HG03469 (cell line): ENCODE data around the gene CACNB1.

Source experiments
- ATAC-seq: cut with Tn5 transposase; IDR thresholded peaks from one replicate; pipeline ENCODE4 v1.9.1; 2021; ENCODE audit warnings: mild to moderate bottlenecking, moderate library complexity, moderate number of reproducible peaks; ENCODE audit not compliant: unreplicated experiment

The CACNB1 gene

DNA sequence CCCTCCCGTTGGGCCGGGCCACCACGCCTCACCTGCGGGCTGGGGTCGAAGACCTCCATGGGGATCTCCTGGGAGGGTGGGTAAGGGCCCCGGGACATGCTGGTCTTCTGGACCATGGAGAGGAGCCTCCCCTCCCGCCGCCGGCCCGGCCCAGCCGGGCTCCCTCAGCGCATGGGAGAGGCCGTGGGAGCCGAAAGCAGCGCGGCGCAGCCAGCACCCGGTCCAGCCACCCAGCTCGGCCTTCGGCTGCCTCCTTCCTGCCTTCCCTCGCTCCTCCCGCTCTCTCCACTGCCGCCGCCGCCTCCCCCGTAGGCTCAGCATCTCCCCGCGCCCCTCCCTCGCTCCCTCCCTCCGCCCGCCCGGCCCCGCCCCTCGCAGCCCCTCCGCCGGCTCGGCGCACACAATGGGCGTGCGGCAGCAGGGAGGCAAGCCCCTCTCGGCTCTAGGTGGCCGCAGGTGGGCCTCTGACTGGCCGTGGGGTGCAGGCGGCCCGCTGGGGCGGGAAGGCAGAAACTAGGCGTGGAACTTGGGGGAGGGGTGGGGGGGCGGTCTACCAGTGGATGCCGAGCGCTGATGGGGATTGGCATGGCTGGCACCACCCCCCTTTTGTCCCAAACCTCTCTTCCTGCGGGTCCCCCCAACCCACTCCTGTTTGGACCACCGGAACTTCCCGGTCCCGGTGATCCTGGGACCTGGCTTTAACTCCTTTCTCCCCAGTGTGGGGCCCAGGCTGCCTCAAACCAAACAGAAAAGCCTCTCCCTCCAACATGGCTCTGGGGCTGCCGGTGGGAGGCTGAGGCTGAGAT, at the start of gene CACNB1:
CACNB1 (minus strand) TSS at position 290 of the 806 bp plus-strand sequence; CDS start at position 116, 174 bp downstream.
- ATAC-seq: no peak

DNA sequence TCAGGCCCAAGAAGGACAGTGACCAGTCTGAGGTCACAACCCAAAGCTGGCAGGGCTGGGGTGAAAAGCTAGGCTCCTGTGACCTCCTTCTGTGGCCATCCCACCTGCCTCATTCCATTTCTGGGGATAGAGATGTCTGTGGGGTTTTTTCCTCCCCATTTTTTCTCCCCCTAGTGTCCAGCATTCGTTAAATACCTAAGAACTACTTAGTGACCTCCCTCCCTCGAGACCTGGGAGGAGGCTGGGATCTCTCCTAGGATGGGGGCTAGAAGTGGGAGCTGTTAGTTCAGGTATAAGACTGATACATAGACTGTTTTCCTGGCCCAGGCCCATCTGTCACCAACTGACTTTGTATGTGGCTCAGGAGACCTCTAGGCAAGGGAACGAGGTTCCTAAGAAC, 48.8 kb upstream of the CACNB1 start:
- ATAC-seq: no peak

DNA sequence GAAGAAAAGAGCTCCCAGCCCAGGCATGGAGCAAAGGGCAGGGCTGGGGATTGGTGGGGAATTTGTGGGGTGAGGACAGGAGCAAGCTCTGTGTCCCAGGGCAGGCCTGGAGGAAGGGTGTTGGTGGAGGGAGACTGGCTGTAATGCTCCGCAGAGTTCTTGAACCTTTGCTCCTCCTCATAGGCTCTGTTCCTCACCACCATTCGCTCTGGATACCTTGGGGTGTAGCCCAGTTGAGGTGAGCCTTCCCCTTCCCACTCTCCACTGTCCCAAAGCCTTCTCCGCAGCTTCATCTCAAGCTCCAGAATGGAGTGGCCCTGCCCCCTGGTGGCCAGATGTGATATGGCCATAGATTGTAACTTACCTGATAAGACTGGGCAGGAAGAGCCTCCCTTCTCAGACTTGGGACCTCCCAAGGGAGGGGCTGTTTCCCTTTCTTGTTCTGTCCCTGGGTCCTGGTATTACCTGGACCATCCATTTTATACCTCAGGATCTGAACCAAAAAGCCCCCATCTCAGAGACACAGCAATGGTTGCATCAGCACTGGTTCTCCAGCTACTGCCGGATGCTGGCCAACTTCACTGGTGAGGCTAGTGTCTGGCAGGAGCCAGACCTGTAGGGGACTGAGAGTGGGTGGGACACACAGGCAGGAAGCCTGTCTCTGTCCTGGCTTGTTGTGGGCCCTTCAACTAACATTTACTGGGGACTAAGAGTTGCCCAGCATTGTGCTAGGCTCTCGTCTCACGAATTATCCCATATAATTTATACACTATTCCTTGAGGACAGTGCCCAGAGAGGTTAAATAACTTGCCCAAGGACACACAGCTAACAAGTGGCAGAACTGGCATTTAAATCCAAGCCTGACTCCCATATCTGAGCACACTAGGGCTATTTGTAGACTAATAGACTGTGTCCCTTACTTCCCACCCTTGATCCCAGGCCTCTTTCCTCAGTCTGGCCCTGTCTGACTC, 47.4 kb upstream of the CACNB1 start:
- ATAC-seq: no peak

DNA sequence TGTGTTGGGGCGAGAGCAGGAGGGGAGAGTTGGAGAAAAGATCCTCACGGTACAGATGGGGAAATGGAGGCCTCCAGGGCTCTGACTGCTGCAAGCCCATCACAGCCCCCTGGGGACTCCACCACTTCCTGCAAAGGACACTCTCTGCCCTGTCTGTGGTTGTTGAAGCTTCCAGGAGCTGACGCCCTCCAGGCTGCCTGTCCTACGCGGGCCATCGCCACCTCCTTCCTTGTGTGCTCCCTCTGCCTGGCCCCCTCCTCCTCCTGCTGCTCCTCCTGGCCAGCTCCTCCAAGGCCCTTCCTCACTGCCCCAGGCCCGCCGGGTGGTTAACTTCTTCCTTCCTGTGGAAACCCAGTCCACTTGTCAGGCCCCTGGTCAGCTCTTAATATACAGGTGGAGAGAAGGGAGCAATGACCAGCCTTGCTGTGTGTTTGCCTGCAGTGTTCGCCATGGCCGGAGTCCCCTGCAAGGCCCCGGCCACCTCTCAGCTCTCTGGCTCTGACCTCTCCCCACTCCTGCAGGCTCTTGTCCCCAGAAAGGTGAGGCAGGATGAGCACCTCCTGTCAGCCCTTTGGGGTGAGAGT, 46.6 kb upstream of the CACNB1 start:
- no peak for ATAC-seq

DNA sequence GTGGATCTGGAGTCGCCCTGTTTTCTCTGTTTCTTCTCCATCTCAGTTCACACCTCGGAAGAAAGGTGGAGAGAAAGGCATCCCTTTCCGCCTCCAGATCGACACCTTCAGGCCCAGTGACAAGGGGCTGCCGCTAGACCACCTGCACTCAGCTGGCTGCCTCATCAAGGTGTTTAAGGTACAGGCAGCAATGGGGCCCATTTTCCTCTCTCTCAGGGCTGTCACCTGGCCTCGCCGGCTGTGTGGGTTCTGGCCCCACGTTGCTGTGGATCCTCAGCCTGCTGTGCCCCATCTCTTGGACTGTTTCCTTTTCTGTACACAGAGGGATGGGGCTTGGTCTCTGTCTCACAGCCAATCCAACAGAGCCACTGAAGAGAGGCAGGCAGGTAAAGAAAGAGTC, 45.7 kb upstream of the CACNB1 start:
- no peak for ATAC-seq

DNA sequence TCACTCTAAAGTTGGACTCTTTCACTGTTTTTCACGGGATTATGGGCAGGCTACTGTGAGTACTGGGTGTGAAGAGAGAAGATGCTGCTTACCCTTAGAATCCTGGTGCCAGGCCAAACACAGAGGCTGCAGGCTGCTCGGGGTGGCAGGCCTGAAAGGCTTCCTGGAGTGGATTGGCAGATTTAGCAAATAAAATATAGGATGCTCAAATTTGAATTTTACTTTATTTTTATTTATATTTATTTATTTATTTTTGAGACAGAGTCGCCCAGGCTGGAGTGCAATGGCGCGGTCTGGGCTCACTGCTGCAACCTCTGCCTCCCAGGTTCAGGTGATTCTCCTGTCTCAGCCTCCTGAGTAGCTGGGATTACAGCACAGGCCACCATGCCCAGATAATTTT, 43.2 kb upstream of the CACNB1 start:
- no peak for ATAC-seq

DNA sequence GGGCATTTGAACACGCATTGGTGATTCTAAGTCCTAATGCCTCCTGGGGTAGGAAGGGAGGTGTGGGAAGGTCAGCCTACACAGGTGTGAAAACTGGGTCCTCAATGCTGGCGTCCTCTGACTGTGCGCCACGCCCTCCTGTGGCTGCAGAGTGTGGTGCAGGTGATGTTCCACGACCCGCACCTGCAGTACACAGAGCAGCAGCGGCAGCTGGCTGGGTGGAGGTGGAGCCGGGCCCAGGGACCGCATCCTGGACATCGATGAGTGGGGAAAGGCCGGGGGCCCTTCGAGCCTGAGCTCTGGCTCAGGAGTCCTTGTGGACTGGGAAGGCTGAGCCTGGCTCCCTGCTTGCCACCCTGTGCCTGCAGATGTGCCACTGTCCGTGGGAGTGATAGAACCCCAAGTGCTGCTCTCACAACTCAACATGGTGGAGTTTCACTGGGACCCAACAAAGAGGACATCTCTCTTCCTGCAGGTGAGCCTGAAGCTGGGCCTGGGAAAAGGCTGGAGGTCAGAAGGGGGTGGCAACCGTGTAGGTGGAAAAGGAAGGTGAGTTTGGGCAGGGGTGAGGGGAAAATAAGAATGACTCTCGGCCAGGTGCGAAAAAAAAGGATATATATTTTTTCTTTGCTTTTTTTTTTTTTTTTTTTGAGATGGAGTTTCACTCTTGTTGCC, 42.3 kb upstream of the CACNB1 start:
- ATAC-seq: no peak

DNA sequence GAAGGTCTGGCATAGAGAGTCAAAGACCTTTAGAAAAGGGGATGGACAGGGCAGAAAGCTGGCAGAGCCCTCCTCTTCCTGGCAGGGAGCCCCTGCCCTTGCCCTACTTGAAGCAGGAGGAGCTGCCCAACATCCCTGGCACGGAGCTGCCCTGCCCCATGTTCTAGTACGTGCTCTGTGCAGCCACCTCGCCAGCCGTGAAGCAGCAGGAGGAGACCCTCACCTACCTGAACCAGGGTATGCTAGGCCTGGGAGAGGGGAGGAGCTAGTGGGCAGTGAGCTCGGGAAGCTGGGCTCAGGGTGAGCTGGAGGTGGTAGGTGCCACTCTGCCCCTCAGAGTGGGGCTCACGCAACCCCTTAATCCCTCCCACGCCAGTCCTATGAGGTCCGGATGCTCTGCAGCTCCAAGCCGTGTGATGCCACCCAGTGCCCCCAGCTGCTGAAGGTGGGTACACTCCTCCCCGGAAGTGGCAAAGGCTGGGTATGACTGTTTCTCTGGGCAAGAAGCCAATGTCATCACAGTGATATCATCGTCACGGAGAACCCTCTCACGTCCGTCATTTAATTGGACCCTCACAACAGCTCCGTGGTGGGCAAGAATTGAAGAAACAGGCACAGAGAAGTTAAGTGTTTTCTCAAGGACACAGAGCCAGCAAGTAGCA, 41.0 kb upstream of the CACNB1 start:
- no peak for ATAC-seq

DNA sequence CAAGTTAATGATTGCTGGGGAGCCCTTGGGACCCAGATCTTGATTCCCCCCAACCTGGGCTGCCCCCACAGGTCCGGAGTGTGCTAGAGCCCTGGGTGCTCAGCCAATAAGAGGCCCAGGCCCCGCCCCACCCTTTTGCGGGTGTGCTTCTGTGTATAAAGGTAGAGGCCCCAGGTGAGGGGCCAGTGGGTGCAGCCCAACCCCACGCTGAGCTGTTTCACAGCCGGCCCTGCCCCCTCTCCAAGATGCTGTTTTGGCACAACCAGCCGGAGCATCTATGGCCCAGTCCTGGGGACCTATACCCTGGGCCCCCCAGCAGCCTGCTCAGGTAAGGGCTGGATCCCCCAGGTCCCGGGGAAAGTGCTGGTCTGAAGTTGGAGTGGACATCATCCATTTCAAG, 40.1 kb upstream of the CACNB1 start:
- no peak for ATAC-seq

DNA sequence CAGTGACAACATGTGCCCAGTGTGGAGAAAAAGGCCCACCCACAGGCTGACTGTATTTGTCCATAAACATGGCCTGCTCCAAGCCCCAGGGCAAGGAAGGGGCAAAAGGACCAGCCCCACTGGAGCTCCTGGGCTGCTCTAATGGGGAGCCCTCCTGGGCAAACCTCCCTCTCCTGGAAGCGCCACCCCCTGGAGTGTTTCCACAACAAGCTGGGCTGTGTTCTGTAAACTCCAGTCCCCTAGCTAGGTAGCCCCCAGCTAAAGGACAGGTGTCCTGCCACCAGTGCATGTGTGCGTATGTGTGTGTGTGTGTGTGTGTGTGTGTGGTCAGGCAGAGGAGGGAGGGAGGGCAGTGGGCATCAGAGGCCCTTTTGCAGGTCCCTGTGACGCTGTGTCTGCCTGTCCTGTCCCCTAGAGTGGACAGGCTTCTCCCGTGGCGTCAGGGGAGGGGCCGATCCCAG, 39.5 kb upstream of the CACNB1 start:
- ATAC-seq: no peak

DNA sequence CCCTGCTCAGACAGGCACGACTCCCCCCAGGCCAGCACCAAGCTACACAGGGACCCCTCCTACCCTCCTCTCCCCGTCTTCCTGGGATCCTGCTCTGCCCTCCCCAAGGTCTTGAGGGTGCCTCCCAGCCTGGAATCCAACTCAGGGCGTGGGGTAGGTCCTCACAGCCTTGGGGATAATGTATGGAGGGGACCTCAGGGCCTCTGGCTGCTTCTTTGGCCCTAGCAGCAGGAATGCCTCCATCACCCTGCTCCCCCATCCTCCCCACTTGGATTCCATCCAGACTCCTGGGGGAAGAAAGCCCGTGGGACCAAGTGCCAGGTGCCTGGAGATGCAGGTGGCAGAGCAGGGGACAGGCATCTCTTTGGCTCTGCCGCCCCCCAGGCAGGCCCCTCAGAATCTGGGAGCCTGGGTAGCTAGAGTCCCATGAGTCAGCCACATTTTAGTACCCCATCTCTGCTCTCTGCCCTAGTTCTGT, 39.0 kb upstream of the CACNB1 start:
- no peak for ATAC-seq

DNA sequence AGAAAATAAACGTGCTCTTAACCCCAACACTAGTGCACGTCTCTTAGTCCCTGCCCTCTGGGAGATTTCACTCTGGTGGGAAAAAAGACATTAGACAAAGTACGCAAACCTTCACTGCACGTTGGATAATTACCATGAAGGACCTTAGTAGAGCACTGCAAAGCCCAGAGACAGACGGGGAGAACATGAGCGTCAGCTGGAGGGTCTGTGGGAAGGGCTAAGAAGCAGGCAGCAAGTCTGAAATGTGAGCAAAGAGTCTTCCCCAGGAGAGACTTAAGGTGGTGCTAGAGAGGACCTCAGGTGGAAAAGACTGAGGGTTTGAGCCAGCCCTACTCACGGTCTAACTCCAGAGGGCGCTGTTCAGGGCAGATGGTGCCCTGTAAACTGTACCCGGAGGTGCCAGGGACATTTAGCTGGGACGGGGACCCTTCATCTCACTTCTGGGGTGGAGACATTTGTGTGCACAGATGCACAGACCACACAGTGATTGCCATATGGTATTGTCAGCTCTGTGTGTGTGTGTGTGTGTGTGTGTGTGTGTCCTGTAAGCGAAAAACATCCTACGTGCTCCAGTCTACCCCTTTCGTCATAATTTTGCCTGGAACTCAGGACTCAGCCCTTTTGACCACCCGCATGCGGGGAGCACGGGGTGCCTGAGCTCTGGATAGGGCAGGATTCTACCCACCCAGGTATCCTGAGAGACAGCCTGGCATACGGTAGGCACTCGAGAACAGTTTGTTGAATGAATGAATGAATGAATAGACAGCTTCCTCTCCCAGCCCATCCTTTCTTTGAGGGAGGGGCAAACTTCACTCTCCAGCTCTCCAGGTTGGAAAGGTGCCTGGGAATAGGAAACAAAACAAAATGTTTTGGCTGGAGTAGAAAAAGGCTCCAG, 38.3 kb upstream of the CACNB1 start:
- no peak for ATAC-seq

DNA sequence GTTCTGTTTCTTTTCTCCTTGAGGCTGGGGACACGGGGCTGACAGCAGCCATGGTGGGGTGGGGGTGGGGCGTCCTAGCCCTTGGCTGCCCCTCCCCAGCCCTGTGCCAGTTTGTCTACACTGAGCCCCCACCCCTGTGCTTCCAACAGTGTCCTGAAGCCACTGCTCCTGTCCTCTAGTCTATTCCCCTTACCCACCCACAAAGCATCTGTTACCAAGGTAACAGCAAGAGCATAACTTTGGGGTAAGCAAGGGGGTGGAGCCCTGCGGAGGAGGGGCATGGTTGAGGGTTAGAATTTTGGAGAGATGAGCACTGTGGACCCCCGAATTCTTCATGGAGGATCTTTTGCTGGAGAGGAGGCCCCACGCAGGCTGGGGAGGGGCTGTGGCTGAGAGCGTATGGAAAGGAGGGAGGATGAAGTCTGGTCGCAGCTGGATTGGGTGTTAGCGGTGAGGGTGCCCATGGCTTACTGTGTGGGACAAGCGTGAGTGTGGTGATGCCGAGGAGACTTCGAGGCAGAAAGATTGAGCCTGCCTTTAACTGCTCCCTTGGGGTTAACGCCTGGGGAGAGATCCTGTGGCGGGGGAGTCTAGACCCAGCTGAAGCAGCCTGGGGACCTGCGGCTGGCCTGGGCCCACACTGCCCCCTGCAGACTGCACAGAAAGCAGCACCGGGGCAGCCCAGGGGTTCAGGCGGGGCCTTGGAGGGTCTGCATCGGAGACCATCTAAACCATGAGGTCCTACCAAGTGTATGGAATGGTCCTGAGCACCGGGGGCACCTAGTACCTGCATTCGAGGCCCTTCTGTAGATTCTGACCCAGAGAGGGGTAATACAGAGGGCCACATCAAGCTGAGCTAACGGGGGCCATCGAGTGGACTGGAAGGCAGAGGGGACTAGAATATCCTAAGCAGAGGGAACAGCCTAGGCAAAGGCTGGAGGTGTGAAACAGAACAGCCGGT, 34.4 kb upstream of the CACNB1 start:
- no peak for ATAC-seq

DNA sequence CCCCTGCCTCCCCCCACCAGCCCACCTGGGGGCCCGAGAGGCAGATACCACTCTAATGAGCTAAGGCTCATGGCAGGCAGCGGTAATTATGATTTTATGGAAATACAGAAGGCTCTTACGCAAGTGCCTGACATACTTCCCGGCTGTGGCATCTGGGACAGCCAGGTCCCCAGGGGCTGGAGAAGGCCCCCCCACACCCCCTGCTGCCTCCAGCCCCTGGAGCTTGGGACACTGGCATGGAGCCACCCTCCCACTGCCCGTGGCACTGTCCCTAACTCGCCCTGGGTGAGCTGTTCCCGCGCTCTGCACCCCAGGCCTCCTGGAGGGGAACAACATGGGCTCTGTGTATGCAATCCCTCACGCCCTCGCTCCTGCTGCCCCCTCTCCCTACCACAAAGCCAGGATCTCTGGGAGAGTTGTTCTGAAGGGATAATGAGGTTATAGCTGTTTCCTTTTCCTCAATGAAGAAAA, 33.7 kb upstream of the CACNB1 start:
- no peak for ATAC-seq

DNA sequence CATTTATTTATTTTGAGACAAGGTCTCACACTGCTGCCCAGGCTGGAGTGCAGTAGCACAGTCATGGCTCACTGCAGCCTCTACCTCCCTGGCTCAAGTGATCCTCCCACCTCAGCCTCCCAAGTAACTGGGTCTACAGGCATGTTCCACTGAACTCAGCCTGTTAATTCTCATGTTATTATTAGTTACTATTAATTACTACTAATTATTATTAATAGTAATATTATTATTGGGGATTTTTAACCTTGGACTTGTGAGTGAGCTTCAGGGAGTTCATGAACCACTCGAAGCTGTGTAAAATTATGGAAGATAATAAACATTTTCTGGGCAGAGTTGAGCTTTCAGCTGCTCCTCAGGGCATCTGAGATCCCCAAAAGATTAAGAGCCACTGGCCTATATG, 32.9 kb upstream of the CACNB1 start:
- ATAC-seq: no peak

DNA sequence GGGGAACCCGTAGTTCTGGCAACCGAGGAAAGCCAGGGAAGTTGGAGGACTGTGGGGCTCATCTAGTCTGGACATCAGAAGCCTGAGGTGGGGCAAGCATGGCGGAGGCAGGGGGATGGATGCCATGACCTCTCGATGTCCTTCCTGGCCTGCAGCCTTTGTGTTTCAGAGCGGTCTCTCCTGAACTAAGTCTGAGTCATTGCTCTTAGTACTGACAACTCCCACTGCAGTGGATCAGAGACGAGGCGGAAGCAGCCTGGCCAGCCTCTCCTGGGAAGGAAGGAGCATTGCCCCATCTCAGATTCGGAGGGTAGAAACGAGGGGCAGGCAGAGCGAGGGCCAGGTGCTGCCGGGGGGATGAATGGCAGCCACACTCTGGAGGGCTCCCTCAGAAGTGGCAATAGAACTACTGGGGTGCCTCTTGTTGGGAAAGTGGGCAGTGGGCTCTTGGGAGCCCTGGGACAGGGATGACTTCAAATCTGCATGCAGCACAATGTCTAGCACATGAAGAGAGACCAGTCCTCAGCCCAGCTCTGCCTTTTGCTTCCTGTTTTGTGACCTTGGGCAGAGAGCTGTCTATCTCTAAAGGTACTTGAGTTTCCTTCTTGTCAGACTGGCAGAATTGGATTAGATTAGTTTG, 31.9 kb upstream of the CACNB1 start:
- no peak for ATAC-seq

DNA sequence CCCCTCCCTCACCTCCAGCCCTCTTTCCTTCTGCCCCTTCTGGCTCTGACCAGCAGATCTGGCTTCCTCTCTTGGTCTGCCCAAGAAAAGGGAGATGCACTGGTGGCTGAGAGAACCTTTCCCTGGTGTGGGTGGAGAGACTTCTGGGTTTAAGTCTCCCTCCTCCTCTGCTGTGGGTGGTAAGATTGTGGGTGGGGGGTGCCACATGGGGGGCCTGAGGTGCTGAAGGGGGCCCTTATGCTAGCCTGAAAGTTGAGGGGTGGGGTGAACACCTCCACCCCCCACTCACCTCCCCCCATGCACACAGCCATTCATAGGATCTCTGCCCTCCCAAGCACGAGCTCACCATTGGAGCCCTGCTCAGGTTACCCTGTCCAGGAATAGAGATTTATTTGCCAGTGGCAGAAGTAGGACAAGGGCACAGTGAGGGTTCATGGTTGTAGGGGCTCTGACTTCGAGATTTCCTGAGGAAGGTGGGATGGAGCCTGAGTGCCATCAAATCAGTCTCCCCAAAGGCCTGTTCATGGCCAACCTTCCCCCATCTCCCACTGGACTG, 30.0 kb upstream of the CACNB1 start:
- no peak for ATAC-seq
